RWPE2 (cell line): ENCODE data around the gene MIB1.

Experiments used
- ATAC-seq: fragments of 200-7000 bp; cut with Tn5 transposase; 3 replicates; pipeline ENCODE4 v1.9.1; 2021; ENCODE audit warnings: low read depth
- DNase-seq: peaks from one replicate; pipeline ENCODE4 v3.0.0-alpha.2; 2020; ENCODE audit warnings: low spot score
- H3K27ac ChIP-seq: fragments of 450-650 bp; 2 replicates; pipeline ENCODE4 v1.5.1; 2017; ENCODE audit warnings: mild to moderate bottlenecking; ENCODE audit not compliant: poor library complexity, severe bottlenecking
- H3K27me3 ChIP-seq: fragments of 250-450 bp; sonication (Bioruptor Pico); 2 replicates; pipeline ENCODE4 v1.5.1; 2021; ENCODE audit warnings: mild to moderate bottlenecking, moderate library complexity; ENCODE audit not compliant: insufficient read depth, poor library complexity, severe bottlenecking
- H3K36me3 ChIP-seq: fragments of 250-450 bp; sonication (Bioruptor Pico); 2 replicates; pipeline ENCODE4 v1.5.1; 2020; ENCODE audit warnings: low read depth, mild to moderate bottlenecking, moderate library complexity
- H3K4me1 ChIP-seq: fragments of 250-450 bp; sonication (Bioruptor Pico); 2 replicates; pipeline ENCODE4 v1.5.1; 2021; ENCODE audit warnings: mild to moderate bottlenecking, moderate library complexity; ENCODE audit not compliant: insufficient read depth, poor library complexity, severe bottlenecking
- H3K4me3 ChIP-seq: fragments of 250-450 bp; sonication (Bioruptor Pico); 2 replicates; pipeline ENCODE4 v1.5.1; 2021; ENCODE audit warnings: mild to moderate bottlenecking, moderate library complexity; ENCODE audit not compliant: severe bottlenecking
- H3K9me3 ChIP-seq: fragments of 250-450 bp; sonication (Bioruptor Pico); 2 replicates; pipeline ENCODE4 v1.5.1; 2021; ENCODE audit warnings: mild to moderate bottlenecking, moderate library complexity; ENCODE audit not compliant: severe bottlenecking
- TF ChIP-seq, protein P1 (sequence below): fragments of 450-650 bp; IDR thresholded peaks from one replicate; pipeline ENCODE4 v1.5.1; 2017; ENCODE audit warnings: mild to moderate bottlenecking, moderate library complexity; ENCODE audit not compliant: poor library complexity, severe bottlenecking

Gene MIB1

DNA sequence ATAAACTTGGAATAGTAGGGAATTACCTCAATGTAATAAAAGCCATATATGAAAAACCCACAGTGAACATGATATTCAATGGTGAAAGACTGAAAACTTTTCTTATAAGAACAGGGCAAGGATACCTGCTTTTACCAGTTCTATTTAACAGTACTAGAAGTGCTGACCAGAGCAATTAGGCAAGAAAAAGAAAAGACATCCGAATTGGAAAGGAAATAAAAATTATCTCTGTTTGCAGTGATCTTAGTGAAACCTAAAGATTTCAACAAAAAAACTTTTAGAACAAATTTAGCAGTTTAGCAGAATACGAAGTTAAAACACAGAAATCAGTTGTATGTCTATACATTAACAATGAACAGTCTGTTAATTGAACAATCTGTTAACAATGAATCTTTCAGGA lies 69.1 kb downstream of the MIB1 start:
- Histone ChIP-seq H3K4me1 (no peaks in the 10 kb centered on the region), H3K36me3 (peaks cover 44% of the 10 kb centered on the region), H3K4me3 (no peak overlapping the region), H3K27me3 (no peaks in the 10 kb centered on the region), H3K9me3 (peaks cover 6% of the 10 kb centered on the region), H3K27ac (no peak overlapping the region)
- ATAC-seq (no peak), DNase-seq (no peak)
- TF ChIP-seq, protein P1, sequence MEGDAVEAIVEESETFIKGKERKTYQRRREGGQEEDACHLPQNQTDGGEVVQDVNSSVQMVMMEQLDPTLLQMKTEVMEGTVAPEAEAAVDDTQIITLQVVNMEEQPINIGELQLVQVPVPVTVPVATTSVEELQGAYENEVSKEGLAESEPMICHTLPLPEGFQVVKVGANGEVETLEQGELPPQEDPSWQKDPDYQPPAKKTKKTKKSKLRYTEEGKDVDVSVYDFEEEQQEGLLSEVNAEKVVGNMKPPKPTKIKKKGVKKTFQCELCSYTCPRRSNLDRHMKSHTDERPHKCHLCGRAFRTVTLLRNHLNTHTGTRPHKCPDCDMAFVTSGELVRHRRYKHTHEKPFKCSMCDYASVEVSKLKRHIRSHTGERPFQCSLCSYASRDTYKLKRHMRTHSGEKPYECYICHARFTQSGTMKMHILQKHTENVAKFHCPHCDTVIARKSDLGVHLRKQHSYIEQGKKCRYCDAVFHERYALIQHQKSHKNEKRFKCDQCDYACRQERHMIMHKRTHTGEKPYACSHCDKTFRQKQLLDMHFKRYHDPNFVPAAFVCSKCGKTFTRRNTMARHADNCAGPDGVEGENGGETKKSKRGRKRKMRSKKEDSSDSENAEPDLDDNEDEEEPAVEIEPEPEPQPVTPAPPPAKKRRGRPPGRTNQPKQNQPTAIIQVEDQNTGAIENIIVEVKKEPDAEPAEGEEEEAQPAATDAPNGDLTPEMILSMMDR, result no peak

DNA sequence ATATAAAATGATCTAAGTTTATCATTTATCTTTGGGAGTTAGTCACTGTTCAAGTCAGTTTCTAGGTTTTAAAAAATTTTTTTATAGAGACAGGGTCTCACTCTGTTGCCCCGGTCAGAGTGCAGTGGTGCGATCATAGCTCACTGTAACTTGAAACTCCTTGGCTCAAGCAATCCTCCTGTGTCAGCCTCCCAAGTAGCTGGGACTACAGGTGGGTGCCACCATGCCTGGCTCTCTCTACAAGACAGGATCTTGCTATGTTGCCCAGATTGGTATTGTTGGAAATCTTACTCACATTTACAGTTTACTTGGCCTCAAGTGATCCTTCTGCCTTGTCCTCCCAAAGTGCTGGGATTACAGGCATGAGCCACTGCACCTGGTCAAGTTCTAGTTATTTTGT lies 74.5 kb downstream of the MIB1 start:
- TF ChIP-seq, protein P1, result no peak
- no peak for DNase-seq
- H3K27ac ChIP-seq, result no peak overlapping the region
- H3K27me3 ChIP-seq, result no peaks in the 10 kb centered on the region
- H3K4me3 ChIP-seq, result no peak overlapping the region
- H3K4me1 ChIP-seq, result no peaks in the 10 kb centered on the region
- no peak for ATAC-seq
- H3K36me3 ChIP-seq, result peaks cover 47% of the 10 kb centered on the region
- no peaks in the 10 kb centered on the region for H3K9me3 ChIP-seq

DNA sequence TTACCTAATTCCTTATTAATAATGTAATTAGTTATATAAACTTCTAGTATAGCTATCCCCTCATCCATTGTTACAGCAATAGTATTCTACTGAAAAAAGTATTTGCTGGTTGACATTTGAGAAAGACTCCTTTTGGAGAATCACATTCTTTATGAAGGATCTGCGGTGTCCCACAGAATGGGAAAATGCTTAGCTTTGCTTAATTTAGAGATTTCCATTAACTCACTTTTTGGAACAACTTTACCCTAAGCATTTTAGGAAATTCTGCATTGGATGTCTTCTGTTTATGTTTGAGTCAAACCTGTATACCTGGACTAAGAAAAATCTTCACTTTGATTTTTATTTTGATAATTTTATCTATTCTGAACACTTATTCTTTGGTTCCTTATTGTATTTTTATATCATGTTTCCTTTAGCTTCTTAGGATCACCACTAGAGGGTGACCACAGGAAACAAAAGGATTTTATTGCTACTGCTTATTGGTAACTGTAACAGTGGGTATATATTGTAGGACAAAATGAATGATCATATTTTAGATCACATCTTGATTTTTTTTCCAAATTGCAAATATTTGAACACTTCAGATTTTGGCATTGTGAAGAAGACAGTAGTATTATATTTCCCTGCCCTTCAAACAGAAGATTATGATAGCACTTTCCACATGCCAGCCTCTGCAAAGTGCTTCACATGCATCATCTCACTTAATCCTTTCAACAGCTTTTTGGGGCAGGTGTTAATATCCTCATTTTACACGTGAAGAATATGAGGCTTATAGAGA lies 79.6 kb downstream of the MIB1 start:
- DNase-seq (no peak), ATAC-seq (peak; percentile 38; the same call in 1 of the 3 replicates)
- TF ChIP-seq, protein P1, result peak; percentile 79
- Histone ChIP-seq H3K27ac (no peak overlapping the region), H3K9me3 (no peaks in the 10 kb centered on the region), H3K27me3 (no peaks in the 10 kb centered on the region), H3K4me1 (no peaks in the 10 kb centered on the region), H3K4me3 (no peak overlapping the region), H3K36me3 (peaks cover 72% of the 10 kb centered on the region)

DNA sequence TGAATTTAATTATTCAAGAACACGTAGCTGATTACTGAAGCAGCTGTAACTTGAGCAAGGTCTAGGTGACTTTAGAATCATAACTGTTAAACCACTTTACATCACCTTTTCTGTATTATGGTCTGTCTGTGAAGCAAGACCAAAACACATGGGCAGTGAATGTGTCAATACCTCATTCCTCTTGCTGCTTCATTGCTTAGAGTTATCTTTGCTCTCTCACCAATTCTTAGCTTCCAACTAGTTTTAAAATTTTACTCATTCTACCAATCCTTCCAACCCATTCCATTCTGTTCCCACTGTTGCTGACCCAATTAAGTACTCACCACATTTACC lies 80.2 kb downstream of the MIB1 start:
- no peaks in the 10 kb centered on the region for H3K27me3 ChIP-seq
- H3K4me3 ChIP-seq, result no peak overlapping the region
- no peak for ATAC-seq
- TF ChIP-seq, protein P1, result no peak
- H3K36me3 ChIP-seq, result peaks cover 70% of the 10 kb centered on the region
- no peak overlapping the region for H3K27ac ChIP-seq
- H3K9me3 ChIP-seq, result no peaks in the 10 kb centered on the region
- DNase-seq, result no peak
- H3K4me1 ChIP-seq, result peaks cover 4% of the 10 kb centered on the region

DNA sequence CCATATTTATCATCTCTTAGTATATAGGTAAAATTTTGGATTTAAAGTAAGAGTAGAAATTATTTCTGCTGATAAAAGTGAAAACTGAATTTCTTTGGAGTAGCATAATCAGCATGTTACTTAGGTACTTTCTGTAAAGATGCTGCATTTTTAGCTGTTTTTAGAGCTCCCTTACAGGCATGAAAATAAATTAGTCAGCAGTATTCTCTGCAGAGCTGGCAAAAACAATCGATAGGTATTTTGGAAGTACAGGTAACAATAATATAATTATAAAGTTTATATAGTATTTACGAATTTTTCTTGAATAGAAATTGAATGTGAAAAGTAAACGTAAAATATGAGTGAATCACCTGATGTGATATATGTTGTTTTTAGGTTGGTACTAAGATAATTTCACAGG lies 83.3 kb downstream of the MIB1 start:
- DNase-seq, result no peak
- TF ChIP-seq, protein P1, result no peak
- Histone ChIP-seq H3K4me1 (peaks cover 13% of the 10 kb centered on the region), H3K27me3 (no peaks in the 10 kb centered on the region), H3K4me3 (no peak overlapping the region), H3K9me3 (no peaks in the 10 kb centered on the region), H3K27ac (no peak overlapping the region), H3K36me3 (peaks cover 55% of the 10 kb centered on the region)
- no peak for ATAC-seq
